HFFc6 (cell line): ENCODE data around the gene PLBD1. TPM values are rescaled to one million over a fixed set of nuclear protein-coding genes. Genes with fewer than 3 reads are reported as not detected.

Source experiments
- DNase-seq: peaks from one replicate; pipeline ENCODE4 v3.0.0-alpha.2; 2018
- H3K27ac Mint-ChIP-seq: 2 replicates; pipeline ENCODE4 v1.8.0; 2020; ENCODE audit warnings: mild to moderate bottlenecking, mixed read lengths
- H3K27me3 Mint-ChIP-seq: 2 replicates; pipeline ENCODE4 v1.8.0; 2021; ENCODE audit warnings: mild to moderate bottlenecking, moderate library complexity, mixed read lengths; ENCODE audit not compliant: insufficient read depth
- H3K36me3 Mint-ChIP-seq: 2 replicates; pipeline ENCODE4 v1.8.0; 2021; ENCODE audit warnings: low read depth, mixed read lengths
- H3K4me1 Mint-ChIP-seq: 2 replicates; pipeline ENCODE4 v1.8.0; 2020; ENCODE audit warnings: low read depth, mixed read lengths
- H3K4me3 Mint-ChIP-seq: 2 replicates; pipeline ENCODE4 v1.8.0; 2020; ENCODE audit warnings: mild to moderate bottlenecking, moderate library complexity, mixed read lengths
- H3K9me3 Mint-ChIP-seq: 2 replicates; pipeline ENCODE4 v1.8.0; 2020; ENCODE audit warnings: mild to moderate bottlenecking, mixed read lengths
- total RNA-seq, 6 experiments: library from RNA; stranded (reverse); fragmentation: NEBNext Ultra II Directional; extraction: Animal tissue kit (Norgen Biotek cat#: 25700); gene quantifications; 2 replicates in 1 of 6; 3 replicates in 5 of 6; pipeline ENCODE4 v1.2.3, GENCODE V29; 2021
- TF ChIP-seq, protein P1 (sequence below): fragments of 200-600 bp; sonication (generic); IDR thresholded peaks from 2 replicates; pipeline ENCODE4 v1.5.0; 2021; ENCODE audit warnings: antibody characterized with exemption, mild to moderate bottlenecking

The PLBD1 gene
- total RNA-seq, 6 experiments from 2014 or later, result not detected

DNA sequence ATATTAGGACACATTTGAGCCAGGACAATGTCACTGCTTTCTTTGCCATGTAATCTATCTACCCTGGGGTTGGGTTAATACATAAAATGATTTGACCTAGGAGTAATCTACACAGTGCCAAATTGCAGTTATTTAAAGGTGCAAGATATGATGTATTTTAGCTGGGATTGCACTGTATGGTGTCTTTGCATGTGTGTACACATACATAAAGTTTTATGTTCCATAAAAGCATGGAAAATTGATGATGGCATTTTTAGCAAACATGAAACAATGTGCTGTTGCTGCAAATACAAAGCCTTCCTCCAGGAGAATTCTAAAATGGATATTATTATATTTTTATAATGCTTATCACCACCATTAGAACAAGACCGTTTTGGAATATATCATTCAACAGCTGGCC lies 24.0 kb upstream of the PLBD1 start:
- TF ChIP-seq, protein P1, sequence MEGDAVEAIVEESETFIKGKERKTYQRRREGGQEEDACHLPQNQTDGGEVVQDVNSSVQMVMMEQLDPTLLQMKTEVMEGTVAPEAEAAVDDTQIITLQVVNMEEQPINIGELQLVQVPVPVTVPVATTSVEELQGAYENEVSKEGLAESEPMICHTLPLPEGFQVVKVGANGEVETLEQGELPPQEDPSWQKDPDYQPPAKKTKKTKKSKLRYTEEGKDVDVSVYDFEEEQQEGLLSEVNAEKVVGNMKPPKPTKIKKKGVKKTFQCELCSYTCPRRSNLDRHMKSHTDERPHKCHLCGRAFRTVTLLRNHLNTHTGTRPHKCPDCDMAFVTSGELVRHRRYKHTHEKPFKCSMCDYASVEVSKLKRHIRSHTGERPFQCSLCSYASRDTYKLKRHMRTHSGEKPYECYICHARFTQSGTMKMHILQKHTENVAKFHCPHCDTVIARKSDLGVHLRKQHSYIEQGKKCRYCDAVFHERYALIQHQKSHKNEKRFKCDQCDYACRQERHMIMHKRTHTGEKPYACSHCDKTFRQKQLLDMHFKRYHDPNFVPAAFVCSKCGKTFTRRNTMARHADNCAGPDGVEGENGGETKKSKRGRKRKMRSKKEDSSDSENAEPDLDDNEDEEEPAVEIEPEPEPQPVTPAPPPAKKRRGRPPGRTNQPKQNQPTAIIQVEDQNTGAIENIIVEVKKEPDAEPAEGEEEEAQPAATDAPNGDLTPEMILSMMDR, result no peak
- H3K36me3 Mint-ChIP-seq, result no peaks in the 10 kb centered on the region; the same call in 1 of the 2 replicates
- H3K4me3 Mint-ChIP-seq, result no peak overlapping the region
- H3K27ac Mint-ChIP-seq, result no peak overlapping the region
- no peaks in the 10 kb centered on the region for H3K27me3 Mint-ChIP-seq
- DNase-seq, result no peak
- no peaks in the 10 kb centered on the region for H3K4me1 Mint-ChIP-seq
- H3K9me3 Mint-ChIP-seq, result peaks cover 17% of the 10 kb centered on the region

DNA sequence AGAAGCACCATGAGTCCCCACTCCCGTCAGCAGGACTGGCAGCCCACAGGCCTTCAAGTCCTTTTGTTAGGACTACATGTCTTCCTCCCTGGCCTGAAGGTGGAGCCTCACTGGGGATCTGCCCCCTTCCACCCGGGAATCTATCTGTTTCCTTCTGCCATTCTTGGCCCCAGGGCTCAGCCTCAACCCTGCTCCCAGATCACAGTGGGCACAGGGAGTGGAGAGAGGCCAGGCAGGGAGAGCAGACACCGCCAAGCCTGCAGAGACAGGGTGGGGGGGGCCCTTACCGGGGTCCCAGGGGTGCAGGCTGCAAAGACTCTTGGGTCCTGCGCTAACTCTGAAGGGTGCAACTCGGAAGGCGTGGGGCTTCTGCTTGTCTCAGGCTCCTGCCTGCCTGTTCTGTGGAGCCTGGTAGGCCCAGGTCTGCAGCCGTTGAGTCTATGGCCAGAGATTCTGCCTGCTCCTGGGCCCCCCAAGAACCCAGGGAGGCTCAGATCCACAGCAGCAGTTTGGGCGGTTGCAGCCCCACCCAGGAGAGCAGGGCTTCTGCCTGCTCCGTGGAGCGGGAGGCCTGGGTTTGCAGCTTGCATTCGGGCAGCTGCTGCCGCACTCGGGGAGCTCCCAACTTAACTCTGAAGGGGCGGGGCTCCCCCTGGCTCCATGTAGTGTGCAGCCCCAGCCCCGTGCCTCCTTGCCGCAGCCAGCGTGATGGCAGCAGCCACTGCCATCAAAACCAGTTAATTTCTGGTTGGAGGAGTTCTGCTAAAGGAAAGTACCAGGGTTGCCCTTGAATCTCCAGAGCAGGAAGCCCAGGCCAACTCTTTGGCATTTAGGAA lies 21.7 kb upstream of the PLBD1 start:
- TF ChIP-seq, protein P1, result no peak
- Mint-ChIP-seq H3K27ac (no peak overlapping the region), H3K4me1 (no peaks in the 10 kb centered on the region), H3K4me3 (no peak overlapping the region), H3K9me3 (peaks cover 8% of the 10 kb centered on the region; the same call in 1 of the 2 replicates), H3K36me3 (no peaks in the 10 kb centered on the region; the same call in 1 of the 2 replicates), H3K27me3 (no peaks in the 10 kb centered on the region)
- DNase-seq, result no peak

DNA sequence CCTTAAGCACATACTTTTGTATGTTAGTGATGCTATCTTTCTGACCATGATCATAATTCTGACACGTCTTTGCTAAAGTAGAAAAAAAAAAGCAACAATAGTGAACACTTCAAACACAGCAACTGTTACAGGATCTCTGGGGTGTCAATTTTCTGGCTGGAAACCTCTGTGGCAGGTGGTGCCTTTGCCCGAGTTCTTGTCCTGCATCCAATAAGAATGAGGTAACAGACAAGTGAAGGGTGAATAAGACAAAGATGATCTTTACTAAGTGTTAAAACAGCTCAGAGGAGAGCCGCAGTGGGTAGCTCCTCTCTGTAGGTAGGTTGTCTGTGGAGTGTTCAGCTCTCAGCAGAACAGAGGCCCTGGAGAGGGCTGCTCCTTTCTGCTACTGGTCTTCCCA lies 20.9 kb upstream of the PLBD1 start:
- Mint-ChIP-seq H3K9me3 (peaks cover 8% of the 10 kb centered on the region; the same call in 1 of the 2 replicates), H3K4me3 (no peak overlapping the region), H3K27ac (no peak overlapping the region), H3K27me3 (no peaks in the 10 kb centered on the region), H3K4me1 (no peaks in the 10 kb centered on the region), H3K36me3 (no peaks in the 10 kb centered on the region; the same call in 1 of the 2 replicates)
- TF ChIP-seq, protein P1, result no peak
- DNase-seq, result no peak

DNA sequence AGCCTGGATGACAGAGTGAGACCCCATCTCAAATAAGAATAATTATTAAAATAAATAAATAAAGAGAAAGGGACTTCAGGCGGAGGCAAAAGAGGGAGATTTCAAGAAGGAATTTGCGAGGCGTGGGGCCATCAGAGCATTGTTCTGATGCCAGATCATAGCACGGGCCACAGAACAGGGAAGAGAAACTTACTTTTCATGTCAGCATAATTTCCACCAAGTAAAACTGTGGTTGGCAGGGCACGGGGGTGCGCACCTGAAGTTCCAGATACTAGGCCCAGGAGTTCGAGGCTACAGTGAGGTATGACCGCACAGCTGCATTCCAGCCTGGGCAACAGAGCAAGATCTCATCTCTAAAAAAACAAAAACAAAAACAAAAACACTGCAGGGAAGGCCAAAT lies 11.0 kb upstream of the PLBD1 start:
- Mint-ChIP-seq H3K36me3 (no peaks in the 10 kb centered on the region), H3K27ac (no peak overlapping the region), H3K4me1 (no peaks in the 10 kb centered on the region), H3K9me3 (peaks cover 10% of the 10 kb centered on the region; the same call in 1 of the 2 replicates), H3K4me3 (no peak overlapping the region), H3K27me3 (no peaks in the 10 kb centered on the region)
- TF ChIP-seq, protein P1, result no peak
- DNase-seq, result no peak

DNA sequence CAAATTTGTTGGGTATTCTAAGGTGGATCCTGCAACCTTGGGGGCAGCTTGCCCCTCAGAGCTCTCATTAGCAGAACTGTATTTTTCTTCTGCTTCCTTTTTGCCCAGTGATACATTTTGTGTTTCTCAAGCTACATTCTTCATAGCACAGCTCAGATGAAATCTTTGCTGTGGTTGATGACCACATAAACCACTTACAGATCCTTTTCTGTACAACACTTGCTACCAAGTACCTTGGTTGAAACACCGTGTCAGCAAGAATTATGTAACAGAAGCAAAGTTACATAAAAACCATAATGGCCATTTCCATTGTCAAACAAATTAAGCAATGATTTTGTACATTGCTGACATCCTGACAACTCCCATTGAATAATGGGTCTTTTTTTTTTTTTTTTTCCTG lies 9.7 kb upstream of the PLBD1 start:
- no peak for DNase-seq
- Mint-ChIP-seq H3K36me3 (no peaks in the 10 kb centered on the region), H3K4me3 (no peak overlapping the region), H3K27me3 (peaks cover 4% of the 10 kb centered on the region; the same call in 1 of the 2 replicates), H3K9me3 (peaks cover 6% of the 10 kb centered on the region; the same call in 1 of the 2 replicates), H3K4me1 (no peaks in the 10 kb centered on the region), H3K27ac (no peak overlapping the region)
- TF ChIP-seq, protein P1, result no peak
